Neural progenitor cell (in vitro differentiated cells): Measurements from ENCODE around the gene SFXN2. TPM values are rescaled to one million over a fixed set of nuclear protein-coding genes. Genes with fewer than 3 reads are reported as not detected.

Experiments used
- DNase-seq: peaks from one replicate; pipeline ENCODE4 v3.0.0-alpha.2; 2016; ENCODE audit warnings: low spot score
- H2AFZ ChIP-seq: fragments of 200-600 bp; sonication (generic); replicated peaks from 2 replicates; pipeline ENCODE4 v1.6.1; 2016; ENCODE audit warnings: antibody characterized with exemption
- H3F3A ChIP-seq: fragments of 200-600 bp; sonication (generic); 2 replicates; pipeline ENCODE4 v1.6.1; 2016; ENCODE audit warnings: antibody characterized with exemption, low read depth
- H3K27ac ChIP-seq: fragments of 200-600 bp; sonication (generic); 2 replicates; pipeline ENCODE4 v1.5.1; 2016; ENCODE audit warnings: mild to moderate bottlenecking
- H3K27me3 ChIP-seq: fragments of 200-600 bp; sonication (generic); 2 replicates; pipeline ENCODE4 v1.6.1; 2016; ENCODE audit warnings: mild to moderate bottlenecking, moderate library complexity
- H3K36me3 ChIP-seq: fragments of 200-600 bp; sonication (generic); 2 replicates; pipeline ENCODE4 v1.5.1; 2016
- H3K4me1 ChIP-seq: fragments of 200-600 bp; sonication (generic); 2 replicates; pipeline ENCODE4 v1.6.1; 2016; ENCODE audit warnings: mixed run types
- H3K4me2 ChIP-seq: fragments of 200-600 bp; sonication (generic); 2 replicates; pipeline ENCODE4 v1.6.1; 2016
- H3K4me3 ChIP-seq: fragments of 200-600 bp; sonication (generic); 2 replicates; pipeline ENCODE4 v1.5.1; 2016
- H3K79me2 ChIP-seq: fragments of 200-600 bp; sonication (generic); 2 replicates; pipeline ENCODE4 v1.6.1; 2016; ENCODE audit warnings: low read depth
- H3K9ac ChIP-seq: fragments of 200-600 bp; sonication (generic); 2 replicates; pipeline ENCODE4 v1.6.1; 2016
- H3K9me3 ChIP-seq: fragments of 200-600 bp; sonication (generic); 2 replicates; pipeline ENCODE4 v1.5.1; 2016; ENCODE audit warnings: low read depth
- H4K20me1 ChIP-seq: fragments of 200-600 bp; sonication (generic); 2 replicates; pipeline ENCODE4 v1.6.1; 2016; ENCODE audit warnings: low read depth
- H3K27ac Mint-ChIP-seq: 3 replicates; pipeline ENCODE4 v1.8.0; 2021; ENCODE audit warnings: mixed read lengths
- H3K27me3 Mint-ChIP-seq: 2 replicates; pipeline ENCODE4 v1.8.0; 2022; ENCODE audit warnings: low read depth, mild to moderate bottlenecking, inconsistent platforms, moderate library complexity, mixed read lengths; ENCODE audit not compliant: insufficient read depth
- H3K36me3 Mint-ChIP-seq: 3 replicates; pipeline ENCODE4 v1.8.0; 2021; ENCODE audit warnings: mixed read lengths
- H3K4me1 Mint-ChIP-seq: 3 replicates; pipeline ENCODE4 v1.8.0; 2021; ENCODE audit warnings: mixed read lengths
- H3K4me3 Mint-ChIP-seq: 3 replicates; pipeline ENCODE4 v1.8.0; 2021; ENCODE audit warnings: mild to moderate bottlenecking, moderate library complexity, mixed read lengths
- H3K9me3 Mint-ChIP-seq: 3 replicates; pipeline ENCODE4 v1.8.0; 2020; ENCODE audit warnings: mixed read lengths
- EZH2 ChIP-seq: fragments of 200-600 bp; sonication (generic); IDR thresholded peaks from 2 replicates; pipeline ENCODE4 v1.6.1; 2017; ENCODE audit warnings: antibody characterized with exemption, mild to moderate bottlenecking, moderate library complexity
- EZH2phosphoT487 ChIP-seq: fragments of 200-600 bp; sonication (generic); IDR thresholded peaks from 2 replicates; pipeline ENCODE4 v1.6.1; 2017; ENCODE audit warnings: antibody characterized with exemption
- total RNA-seq: library from RNA; depleted of rRNA; stranded (reverse); fragments of >200 nt; gene quantifications from 2 replicates; pipeline ENCODE4 v1.2.3, GENCODE V29; 2015; ENCODE audit warnings: low replicate concordance
- TF ChIP-seq, protein P1 (sequence below): fragments of 200-600 bp; sonication (generic); IDR thresholded peaks from 2 replicates; pipeline ENCODE4 v1.5.1; 2017; ENCODE audit warnings: antibody characterized with exemption, mild to moderate bottlenecking

SFXN2 gene
- total RNA-seq, 1 donor from 2014 or later = 6.4 TPM

DNA sequence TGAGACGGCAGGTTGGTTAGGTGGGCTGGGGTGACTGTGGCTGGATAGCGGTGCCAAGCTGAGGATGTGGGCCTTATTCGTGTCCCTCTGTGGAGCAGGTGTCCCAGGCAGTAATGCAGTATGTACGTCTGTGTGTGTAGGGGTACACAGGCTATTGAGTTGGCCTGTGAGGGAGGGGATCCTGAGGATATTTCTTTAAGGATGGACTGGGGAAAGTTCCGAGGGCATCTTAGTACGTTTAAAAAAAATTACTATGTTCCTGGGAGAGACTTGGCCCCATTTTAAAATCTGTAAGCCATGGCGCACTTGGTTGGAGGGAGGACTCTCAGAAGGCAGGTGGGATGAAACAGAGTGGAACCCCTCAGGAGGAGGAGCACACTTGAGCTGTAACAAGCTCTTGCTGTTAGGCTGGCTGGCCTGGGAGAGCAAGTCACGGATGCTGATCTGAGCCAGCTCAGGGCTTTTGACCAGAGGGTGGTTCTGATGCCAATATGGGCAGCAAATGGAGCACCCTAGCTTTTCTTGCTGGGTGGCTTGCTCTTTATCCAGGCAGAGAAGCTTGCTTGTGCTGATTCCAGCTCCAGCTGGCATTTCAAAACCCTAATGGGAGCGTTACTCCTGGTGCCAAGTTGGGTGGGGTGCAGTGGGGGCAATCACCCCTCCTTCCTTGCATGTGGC lies 30.1 kb downstream of the SFXN2 start:
- Mint-ChIP-seq H3K27ac (peak overlapping the region; percentile 65), H3K36me3 (peaks cover 5% of the 10 kb centered on the region), H3K9me3 (no peaks in the 10 kb centered on the region), H3K27me3 (no peaks in the 10 kb centered on the region), H3K4me3 (peak overlapping the region; percentile 98), H3K4me1 (peaks cover 32% of the 10 kb centered on the region)
- peak overlapping the region; percentile 96 for H3K4me2 ChIP-seq
- DNase-seq = no peak
- peaks cover 7% of the 10 kb centered on the region for H3K4me1 ChIP-seq
- no peaks in the 10 kb centered on the region for H3K36me3 ChIP-seq
- peak overlapping the region; percentile 94 for H3K4me3 ChIP-seq
- TF ChIP-seq EZH2phosphoT487 (no peak), EZH2 (no peak)
- TF ChIP-seq, protein P1, sequence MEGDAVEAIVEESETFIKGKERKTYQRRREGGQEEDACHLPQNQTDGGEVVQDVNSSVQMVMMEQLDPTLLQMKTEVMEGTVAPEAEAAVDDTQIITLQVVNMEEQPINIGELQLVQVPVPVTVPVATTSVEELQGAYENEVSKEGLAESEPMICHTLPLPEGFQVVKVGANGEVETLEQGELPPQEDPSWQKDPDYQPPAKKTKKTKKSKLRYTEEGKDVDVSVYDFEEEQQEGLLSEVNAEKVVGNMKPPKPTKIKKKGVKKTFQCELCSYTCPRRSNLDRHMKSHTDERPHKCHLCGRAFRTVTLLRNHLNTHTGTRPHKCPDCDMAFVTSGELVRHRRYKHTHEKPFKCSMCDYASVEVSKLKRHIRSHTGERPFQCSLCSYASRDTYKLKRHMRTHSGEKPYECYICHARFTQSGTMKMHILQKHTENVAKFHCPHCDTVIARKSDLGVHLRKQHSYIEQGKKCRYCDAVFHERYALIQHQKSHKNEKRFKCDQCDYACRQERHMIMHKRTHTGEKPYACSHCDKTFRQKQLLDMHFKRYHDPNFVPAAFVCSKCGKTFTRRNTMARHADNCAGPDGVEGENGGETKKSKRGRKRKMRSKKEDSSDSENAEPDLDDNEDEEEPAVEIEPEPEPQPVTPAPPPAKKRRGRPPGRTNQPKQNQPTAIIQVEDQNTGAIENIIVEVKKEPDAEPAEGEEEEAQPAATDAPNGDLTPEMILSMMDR = no peak
- H3K9ac ChIP-seq = peak overlapping the region; percentile 52
- no peaks in the 10 kb centered on the region for H4K20me1 ChIP-seq
- no peaks in the 10 kb centered on the region for H3K9me3 ChIP-seq
- H3K79me2 ChIP-seq = peaks cover 33% of the 10 kb centered on the region
- H3K27ac ChIP-seq = no peak overlapping the region
- peak overlapping the region; percentile 26 for H2AFZ ChIP-seq
- no peaks in the 10 kb centered on the region for H3K27me3 ChIP-seq
- peaks cover 19% of the 10 kb centered on the region for H3F3A ChIP-seq

DNA sequence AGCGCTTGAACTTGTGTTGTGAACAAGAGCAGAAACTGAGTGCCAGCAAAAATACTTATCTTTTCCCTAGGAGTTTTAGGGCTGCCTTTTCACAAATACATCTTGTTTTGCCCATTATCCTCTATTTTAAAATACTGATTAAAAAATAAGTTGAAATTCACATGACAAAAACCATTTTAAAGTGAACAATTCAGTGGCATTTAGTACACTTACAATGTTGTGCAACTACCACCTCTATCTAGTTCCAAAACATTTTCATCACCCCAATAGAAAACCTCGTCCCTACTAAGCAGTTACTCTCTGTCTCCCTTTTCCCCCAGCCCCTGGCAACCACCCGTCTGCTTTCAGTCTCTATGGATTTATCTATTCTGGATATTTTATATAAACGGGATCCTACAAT lies 30.7 kb downstream of the SFXN2 start:
- Histone ChIP-seq H3K79me2 (peaks cover 33% of the 10 kb centered on the region), H2AFZ (no peak overlapping the region), H3K9ac (no peak overlapping the region), H3K4me2 (peak overlapping the region; percentile 96), H3F3A (peaks cover 18% of the 10 kb centered on the region), H4K20me1 (no peaks in the 10 kb centered on the region), H3K27me3 (no peaks in the 10 kb centered on the region), H3K36me3 (no peaks in the 10 kb centered on the region), H3K9me3 (no peaks in the 10 kb centered on the region), H3K4me3 (peak overlapping the region; percentile 94), H3K27ac (no peak overlapping the region), H3K4me1 (peaks cover 7% of the 10 kb centered on the region)
- Mint-ChIP-seq H3K4me3 (peak overlapping the region; percentile 98), H3K4me1 (peaks cover 32% of the 10 kb centered on the region), H3K36me3 (peaks cover 5% of the 10 kb centered on the region), H3K9me3 (no peaks in the 10 kb centered on the region), H3K27ac (no peak overlapping the region), H3K27me3 (no peaks in the 10 kb centered on the region)
- TF ChIP-seq EZH2phosphoT487 = no peak
- TF ChIP-seq, protein P1 = no peak
- TF ChIP-seq EZH2 = no peak
- no peak for DNase-seq

DNA sequence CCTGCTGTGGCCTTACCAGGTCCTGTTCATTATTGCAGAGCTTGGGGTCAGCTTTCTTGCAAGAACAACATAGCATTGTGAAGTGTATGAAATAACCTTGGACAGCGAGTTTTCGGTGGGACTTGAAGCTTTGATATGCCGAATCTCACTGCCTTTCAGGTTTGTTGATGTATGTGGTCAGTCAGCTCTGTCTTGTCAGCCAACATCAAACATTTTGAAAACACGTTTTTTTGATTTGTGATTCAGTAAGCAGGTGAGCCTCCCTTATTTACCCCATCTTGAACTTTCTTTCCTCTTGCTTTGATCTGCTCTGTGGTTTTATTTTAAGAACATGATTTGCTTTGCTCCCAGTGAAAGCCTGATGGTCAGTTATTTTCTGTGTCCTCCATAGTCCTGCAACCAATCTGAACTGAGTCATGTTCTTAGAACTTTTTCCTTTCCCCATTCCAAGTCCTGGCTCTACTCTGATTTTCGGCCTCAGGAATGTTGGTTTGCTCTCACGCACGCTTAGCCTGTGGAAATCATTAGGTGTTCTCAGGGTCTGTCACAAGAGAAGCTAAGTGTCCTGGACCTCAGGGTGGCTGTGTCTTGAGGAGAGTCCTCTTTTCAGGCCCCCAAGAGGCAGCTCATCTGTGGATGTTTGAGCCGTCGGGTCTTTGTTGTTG lies 38.0 kb downstream of the SFXN2 start:
- Histone ChIP-seq H3K4me2 (no peak overlapping the region), H3K79me2 (peaks cover 17% of the 10 kb centered on the region), H3K9ac (no peak overlapping the region), H3F3A (no peaks in the 10 kb centered on the region), H3K4me3 (no peak overlapping the region), H3K9me3 (no peaks in the 10 kb centered on the region), H4K20me1 (peaks cover 7% of the 10 kb centered on the region), H3K36me3 (no peaks in the 10 kb centered on the region), H2AFZ (no peak overlapping the region), H3K4me1 (peaks cover 8% of the 10 kb centered on the region), H3K27ac (no peak overlapping the region), H3K27me3 (no peaks in the 10 kb centered on the region)
- Mint-ChIP-seq H3K27me3 (peaks cover 7% of the 10 kb centered on the region), H3K27ac (no peak overlapping the region), H3K4me1 (peaks cover 19% of the 10 kb centered on the region), H3K4me3 (no peak overlapping the region), H3K9me3 (no peaks in the 10 kb centered on the region), H3K36me3 (peaks cover 7% of the 10 kb centered on the region)
- TF ChIP-seq, protein P1 = no peak
- TF ChIP-seq EZH2phosphoT487 = no peak
- no peak for TF ChIP-seq EZH2
- DNase-seq = no peak
